ENCODE data around the gene PTCHD4. TPM values are rescaled to one million over a fixed set of nuclear protein-coding genes. Genes with fewer than 3 reads are reported as not detected.
"Not testable (repeated sequence)": the region's sequence is repeated elsewhere in the genome, so short reads cannot be mapped to it uniquely, and the experiment has no call there.

PTCHD4 gene
- polyA plus RNA-seq, 2 of the 4 experiments (the other 2 are of a cell fraction): 0.15 to 0.16 TPM

- TF ChIP-seq RARB (CRISPR knock-in tag; IDR thresholded peaks at IDR 0.05): no peak
- no peak for TF ChIP-seq ZFP36 (IDR thresholded peaks at IDR 0.05; ENCODE audit: borderline replicate concordance, partially characterized antibody)
- TF ChIP-seq HOXB5 (CRISPR knock-in tag; IDR thresholded peaks at IDR 0.05): no peak
- TF ChIP-seq FOSB (CRISPR knock-in tag; IDR thresholded peaks at IDR 0.05): no peak
- TF ChIP-seq, protein P1, sequence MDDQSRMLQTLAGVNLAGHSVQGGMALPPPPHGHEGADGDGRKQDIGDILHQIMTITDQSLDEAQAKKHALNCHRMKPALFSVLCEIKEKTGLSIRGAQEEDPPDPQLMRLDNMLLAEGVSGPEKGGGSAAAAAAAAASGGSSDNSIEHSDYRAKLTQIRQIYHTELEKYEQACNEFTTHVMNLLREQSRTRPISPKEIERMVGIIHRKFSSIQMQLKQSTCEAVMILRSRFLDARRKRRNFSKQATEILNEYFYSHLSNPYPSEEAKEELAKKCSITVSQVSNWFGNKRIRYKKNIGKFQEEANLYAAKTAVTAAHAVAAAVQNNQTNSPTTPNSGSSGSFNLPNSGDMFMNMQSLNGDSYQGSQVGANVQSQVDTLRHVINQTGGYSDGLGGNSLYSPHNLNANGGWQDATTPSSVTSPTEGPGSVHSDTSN (IDR thresholded peaks at IDR 0.05): no peak
- no peak for TF ChIP-seq RCOR1 (IDR thresholded peaks at IDR 0.05; ENCODE audit: low read depth, low read length)
- no peak for TF ChIP-seq REST (IDR thresholded peaks at IDR 0.05)
- TF ChIP-seq BHLHE40 (IDR thresholded peaks at IDR 0.05; ENCODE audit: low read depth, low read length): no peak
- TF ChIP-seq TP53 (CRISPR knock-in tag; IDR thresholded peaks at IDR 0.05): no peak
- TF ChIP-seq KDM1A (IDR thresholded peaks at IDR 0.05; ENCODE audit: low read depth): no peak
- no peak for TF ChIP-seq ZSCAN20 (CRISPR knock-in tag; IDR thresholded peaks at IDR 0.05)
- no peak for TF ChIP-seq CEBPB (IDR thresholded peaks at IDR 0.05)
- TF ChIP-seq TFCP2L1 (CRISPR knock-in tag; IDR thresholded peaks at IDR 0.05): no peak
- no peak for TF ChIP-seq KDM5A (IDR thresholded peaks at IDR 0.05)
- no peak for TF ChIP-seq RFX5 (IDR thresholded peaks at IDR 0.05)
- TF ChIP-seq NFE2L2 (conservative IDR thresholded peaks at IDR 0.05; ENCODE audit: low read length): no peak
- TF ChIP-seq HEYL (CRISPR knock-in tag; IDR thresholded peaks at IDR 0.05): no peak
- no peak for TF ChIP-seq PHF8 (IDR thresholded peaks at IDR 0.05; ENCODE audit: borderline replicate concordance, low read depth)
- H3K4me1 ChIP-seq: no peaks in the 10 kb centered on the region
- ChIA-PET CTCF (interaction anchor here (1.0 kb wide), 1 partner anchor 11 kb away, joined by 3 read pairs; no protein-coding TSS in a partner anchor), POLR2A (no interaction called here)
- DNase-seq (ENCODE audit: low read depth in 1 of 2, low spot score in 1 of 2) (no peak), ATAC-seq (no peak), FAIRE-seq (no peak)
- no peak overlapping the region for H3K4me2 ChIP-seq
- no peak overlapping the region for H3K4me3 ChIP-seq
- H3K27ac ChIP-seq: no peak overlapping the region
- H3K9me3 ChIP-seq: no peaks in the 10 kb centered on the region
- 18% methylated on average over 4 of the region's 4 CpGs for WGBS (ENCODE audit: missing lambda C conversion rate)
Measured at GRCh38 chr6:48123601-48124000, 12.6 kb upstream of the PTCHD4 start.

DNA sequence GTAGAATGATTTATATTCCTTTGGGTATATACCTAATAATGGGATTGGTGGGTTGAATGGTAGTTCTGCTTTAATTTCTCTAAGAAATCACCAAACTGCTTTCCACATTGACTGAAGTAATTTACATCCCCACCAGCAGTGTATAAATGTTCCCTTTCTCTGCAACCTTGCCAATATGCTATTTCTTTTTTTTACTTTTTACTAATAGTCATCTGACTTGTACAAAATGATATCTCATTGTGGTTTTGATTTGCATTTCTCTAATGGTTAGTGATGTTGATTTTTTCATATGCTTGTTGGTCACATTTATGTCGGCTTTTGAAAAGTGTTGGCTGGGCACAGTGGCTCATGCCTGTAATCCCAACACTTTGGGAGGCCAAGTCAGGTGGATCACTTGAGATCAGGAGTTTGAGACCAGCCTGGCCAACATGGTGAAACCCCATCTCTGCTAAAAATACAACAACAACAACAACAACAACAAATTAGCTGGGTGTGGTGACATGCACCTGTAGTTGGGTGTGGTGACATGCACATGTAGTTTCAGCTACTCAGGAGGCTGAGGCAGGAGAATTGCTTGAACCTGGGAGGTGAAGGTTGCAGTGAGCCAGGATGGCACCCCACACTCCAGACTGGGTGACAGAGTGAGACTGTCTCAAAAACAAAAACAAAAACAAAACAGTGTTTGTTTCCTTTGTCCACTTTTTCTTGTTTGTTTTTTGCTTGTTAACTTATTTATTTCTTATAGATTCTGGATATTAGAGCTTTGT lies 11.2 kb upstream of the PTCHD4 start:
- H3K4me1 ChIP-seq; POLR2A ChIA-PET; H3K9me3 ChIP-seq; H3K27ac ChIP-seq; ATAC-seq; CTCF ChIA-PET; FAIRE-seq; H3K4me2 ChIP-seq; H3K4me3 ChIP-seq; DNase-seq (ENCODE audit: low read depth in 1 of 2, low spot score in 1 of 2): not testable (repeated sequence)
- 76% methylated on average over 1 of the region's 1 CpG for WGBS (ENCODE audit: missing lambda C conversion rate)
